Neural progenitor cell (in vitro differentiated cells): ENCODE results near the gene VSIG10L2. TPM values are rescaled to one million over a fixed set of nuclear protein-coding genes. Genes with fewer than 3 reads are reported as not detected.
A peak's percentile ranks its signal among the peaks of the same experiment; 100 is the strongest.

Experiments used
- DNase-seq: peaks from one replicate; pipeline ENCODE4 v3.0.0-alpha.2; 2016; ENCODE audit warnings: low spot score
- H2AFZ ChIP-seq: fragments of 200-600 bp; sonication (generic); replicated peaks from 2 replicates; pipeline ENCODE4 v1.6.1; 2016; ENCODE audit warnings: antibody characterized with exemption
- H3F3A ChIP-seq: fragments of 200-600 bp; sonication (generic); 2 replicates; pipeline ENCODE4 v1.6.1; 2016; ENCODE audit warnings: antibody characterized with exemption, low read depth
- H3K27ac ChIP-seq: fragments of 200-600 bp; sonication (generic); 2 replicates; pipeline ENCODE4 v1.5.1; 2016; ENCODE audit warnings: mild to moderate bottlenecking
- H3K27me3 ChIP-seq: fragments of 200-600 bp; sonication (generic); 2 replicates; pipeline ENCODE4 v1.6.1; 2016; ENCODE audit warnings: mild to moderate bottlenecking, moderate library complexity
- H3K36me3 ChIP-seq: fragments of 200-600 bp; sonication (generic); 2 replicates; pipeline ENCODE4 v1.5.1; 2016
- H3K4me1 ChIP-seq: fragments of 200-600 bp; sonication (generic); 2 replicates; pipeline ENCODE4 v1.6.1; 2016; ENCODE audit warnings: mixed run types
- H3K4me2 ChIP-seq: fragments of 200-600 bp; sonication (generic); 2 replicates; pipeline ENCODE4 v1.6.1; 2016
- H3K4me3 ChIP-seq: fragments of 200-600 bp; sonication (generic); 2 replicates; pipeline ENCODE4 v1.5.1; 2016
- H3K79me2 ChIP-seq: fragments of 200-600 bp; sonication (generic); 2 replicates; pipeline ENCODE4 v1.6.1; 2016; ENCODE audit warnings: low read depth
- H3K9ac ChIP-seq: fragments of 200-600 bp; sonication (generic); 2 replicates; pipeline ENCODE4 v1.6.1; 2016
- H3K9me3 ChIP-seq: fragments of 200-600 bp; sonication (generic); 2 replicates; pipeline ENCODE4 v1.5.1; 2016; ENCODE audit warnings: low read depth
- H4K20me1 ChIP-seq: fragments of 200-600 bp; sonication (generic); 2 replicates; pipeline ENCODE4 v1.6.1; 2016; ENCODE audit warnings: low read depth
- H3K27ac Mint-ChIP-seq: 3 replicates; pipeline ENCODE4 v1.8.0; 2021; ENCODE audit warnings: mixed read lengths
- H3K27me3 Mint-ChIP-seq: 2 replicates; pipeline ENCODE4 v1.8.0; 2022; ENCODE audit warnings: low read depth, mild to moderate bottlenecking, inconsistent platforms, moderate library complexity, mixed read lengths; ENCODE audit not compliant: insufficient read depth
- H3K36me3 Mint-ChIP-seq: 3 replicates; pipeline ENCODE4 v1.8.0; 2021; ENCODE audit warnings: mixed read lengths
- H3K4me1 Mint-ChIP-seq: 3 replicates; pipeline ENCODE4 v1.8.0; 2021; ENCODE audit warnings: mixed read lengths
- H3K4me3 Mint-ChIP-seq: 3 replicates; pipeline ENCODE4 v1.8.0; 2021; ENCODE audit warnings: mild to moderate bottlenecking, moderate library complexity, mixed read lengths
- H3K9me3 Mint-ChIP-seq: 3 replicates; pipeline ENCODE4 v1.8.0; 2020; ENCODE audit warnings: mixed read lengths
- EZH2 ChIP-seq: fragments of 200-600 bp; sonication (generic); IDR thresholded peaks from 2 replicates; pipeline ENCODE4 v1.6.1; 2017; ENCODE audit warnings: antibody characterized with exemption, mild to moderate bottlenecking, moderate library complexity
- EZH2phosphoT487 ChIP-seq: fragments of 200-600 bp; sonication (generic); IDR thresholded peaks from 2 replicates; pipeline ENCODE4 v1.6.1; 2017; ENCODE audit warnings: antibody characterized with exemption
- total RNA-seq: library from RNA; depleted of rRNA; stranded (reverse); fragments of >200 nt; gene quantifications from 2 replicates; pipeline ENCODE4 v1.2.3, GENCODE V29; 2015; ENCODE audit warnings: low replicate concordance
- TF ChIP-seq, protein P1 (sequence below): fragments of 200-600 bp; sonication (generic); IDR thresholded peaks from 2 replicates; pipeline ENCODE4 v1.5.1; 2017; ENCODE audit warnings: antibody characterized with exemption, mild to moderate bottlenecking

The VSIG10L2 gene
- total RNA-seq, 1 donor from 2014 or later, result not detected

DNA sequence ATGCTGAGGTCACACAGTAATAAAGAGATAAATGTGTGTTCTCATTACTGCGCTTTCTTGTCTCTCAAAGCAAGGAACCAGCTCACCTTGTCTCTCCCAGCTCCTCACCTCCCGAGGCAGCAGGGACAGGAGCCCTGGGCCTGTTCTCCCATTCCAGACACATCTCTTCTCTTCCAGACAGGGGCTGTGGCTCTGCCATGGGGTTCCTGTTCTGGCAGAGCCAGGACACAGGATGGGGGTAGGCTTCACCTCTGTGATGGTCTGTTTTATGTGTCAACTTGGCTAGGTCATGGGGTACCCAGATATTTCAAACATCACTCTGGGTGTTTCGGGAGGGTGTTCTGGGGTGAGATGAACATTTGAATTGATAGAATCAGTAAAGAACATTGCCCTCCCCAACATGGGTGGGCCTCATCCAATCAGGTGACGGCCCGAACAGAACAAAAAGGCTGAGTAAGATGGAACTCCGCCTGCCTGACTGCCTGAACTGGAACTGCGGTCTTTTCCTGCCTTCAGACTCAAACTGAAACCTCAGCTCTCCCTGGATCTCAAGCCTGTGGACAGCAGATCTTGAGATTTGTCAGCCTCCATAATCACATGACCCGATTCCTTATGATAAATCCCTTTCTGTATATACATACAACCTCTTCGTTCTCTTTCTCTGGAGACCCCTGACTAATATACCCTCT lies 2.0 kb upstream of the VSIG10L2 start:
- TF ChIP-seq, protein P1, sequence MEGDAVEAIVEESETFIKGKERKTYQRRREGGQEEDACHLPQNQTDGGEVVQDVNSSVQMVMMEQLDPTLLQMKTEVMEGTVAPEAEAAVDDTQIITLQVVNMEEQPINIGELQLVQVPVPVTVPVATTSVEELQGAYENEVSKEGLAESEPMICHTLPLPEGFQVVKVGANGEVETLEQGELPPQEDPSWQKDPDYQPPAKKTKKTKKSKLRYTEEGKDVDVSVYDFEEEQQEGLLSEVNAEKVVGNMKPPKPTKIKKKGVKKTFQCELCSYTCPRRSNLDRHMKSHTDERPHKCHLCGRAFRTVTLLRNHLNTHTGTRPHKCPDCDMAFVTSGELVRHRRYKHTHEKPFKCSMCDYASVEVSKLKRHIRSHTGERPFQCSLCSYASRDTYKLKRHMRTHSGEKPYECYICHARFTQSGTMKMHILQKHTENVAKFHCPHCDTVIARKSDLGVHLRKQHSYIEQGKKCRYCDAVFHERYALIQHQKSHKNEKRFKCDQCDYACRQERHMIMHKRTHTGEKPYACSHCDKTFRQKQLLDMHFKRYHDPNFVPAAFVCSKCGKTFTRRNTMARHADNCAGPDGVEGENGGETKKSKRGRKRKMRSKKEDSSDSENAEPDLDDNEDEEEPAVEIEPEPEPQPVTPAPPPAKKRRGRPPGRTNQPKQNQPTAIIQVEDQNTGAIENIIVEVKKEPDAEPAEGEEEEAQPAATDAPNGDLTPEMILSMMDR, result no peak
- no peak for TF ChIP-seq EZH2phosphoT487
- no peak for TF ChIP-seq EZH2
- peak overlapping the region; percentile 72 for H3K27ac Mint-ChIP-seq
- peaks cover 3% of the 10 kb centered on the region for H3K36me3 Mint-ChIP-seq
- Histone ChIP-seq H3F3A (peaks cover 5% of the 10 kb centered on the region), H3K36me3 (no peaks in the 10 kb centered on the region), H3K9ac (no peak overlapping the region), H3K4me1 (peaks cover 8% of the 10 kb centered on the region), H3K4me3 (no peak overlapping the region), H2AFZ (no peak overlapping the region), H4K20me1 (no peaks in the 10 kb centered on the region), H3K79me2 (no peaks in the 10 kb centered on the region), H3K27me3 (no peaks in the 10 kb centered on the region), H3K9me3 (no peaks in the 10 kb centered on the region), H3K4me2 (no peak overlapping the region), H3K27ac (no peak overlapping the region)
- peaks cover 12% of the 10 kb centered on the region for H3K27me3 Mint-ChIP-seq
- H3K4me3 Mint-ChIP-seq, result no peak overlapping the region
- no peak for DNase-seq
- H3K9me3 Mint-ChIP-seq, result peaks cover 3% of the 10 kb centered on the region
- H3K4me1 Mint-ChIP-seq, result peaks cover 38% of the 10 kb centered on the region

DNA sequence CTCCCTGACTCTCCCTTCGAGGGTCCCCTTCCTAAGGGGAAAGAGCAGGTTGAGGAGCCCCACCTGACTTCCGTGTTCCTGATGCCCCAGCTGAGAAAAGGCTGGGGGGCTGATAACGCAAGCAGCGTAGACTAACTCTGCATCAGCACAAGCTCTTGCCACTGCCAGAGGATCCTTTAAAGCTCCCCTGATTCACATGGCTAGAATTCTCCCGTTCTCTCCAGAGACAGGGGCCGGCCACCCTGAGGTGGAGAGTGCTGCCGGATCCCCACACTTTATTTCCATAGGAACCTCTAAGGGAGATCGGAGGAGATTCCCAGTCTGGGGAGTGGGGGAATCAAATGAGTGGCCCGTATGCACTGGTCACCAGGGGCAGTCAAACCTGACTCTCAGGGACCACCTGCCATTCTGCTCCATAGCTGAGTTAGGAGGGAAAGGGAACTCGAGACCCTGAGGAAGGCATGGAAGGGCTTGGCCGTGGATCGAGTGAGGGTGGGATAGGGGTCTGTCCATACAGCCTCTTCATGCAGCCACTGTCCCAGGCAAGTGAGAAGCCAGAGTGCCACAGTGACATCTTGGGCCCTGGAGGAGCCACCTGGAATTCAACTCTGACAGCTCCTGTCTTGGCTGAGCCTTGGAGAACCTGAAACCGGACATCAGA lies 1.4 kb upstream of the VSIG10L2 start:
- peaks cover 6% of the 10 kb centered on the region for H3K36me3 Mint-ChIP-seq

GRCh38 chr11:125945011-125945796 lies 640 bp upstream of the VSIG10L2 start:
- Histone ChIP-seq H3K36me3 (no peaks in the 10 kb centered on the region), H3K4me1 (peaks cover 8% of the 10 kb centered on the region), H4K20me1 (no peaks in the 10 kb centered on the region), H3K27me3 (no peaks in the 10 kb centered on the region), H3K9ac (no peak overlapping the region), H3K9me3 (no peaks in the 10 kb centered on the region), H3K27ac (no peak overlapping the region), H3K79me2 (no peaks in the 10 kb centered on the region), H3F3A (peaks cover 5% of the 10 kb centered on the region), H3K4me3 (no peak overlapping the region), H3K4me2 (no peak overlapping the region), H2AFZ (no peak overlapping the region)
- TF ChIP-seq EZH2 (no peak), EZH2phosphoT487 (no peak)
- TF ChIP-seq, protein P1, result no peak
- Mint-ChIP-seq H3K9me3 (peaks cover 2% of the 10 kb centered on the region), H3K27me3 (peaks cover 12% of the 10 kb centered on the region), H3K4me1 (peaks cover 30% of the 10 kb centered on the region), H3K27ac (no peak overlapping the region), H3K36me3 (peaks cover 6% of the 10 kb centered on the region), H3K4me3 (no peak overlapping the region)
- no peak for DNase-seq

More for the DNA sequence above, 1.4 kb upstream of the VSIG10L2 start:
- Histone ChIP-seq H3K27me3 (no peaks in the 10 kb centered on the region), H3K4me2 (no peak overlapping the region), H3K9me3 (no peaks in the 10 kb centered on the region), H3F3A (peaks cover 5% of the 10 kb centered on the region), H3K79me2 (no peaks in the 10 kb centered on the region), H3K27ac (no peak overlapping the region), H3K4me3 (no peak overlapping the region), H2AFZ (no peak overlapping the region), H3K4me1 (peaks cover 8% of the 10 kb centered on the region), H3K9ac (no peak overlapping the region), H3K36me3 (no peaks in the 10 kb centered on the region), H4K20me1 (no peaks in the 10 kb centered on the region)
- H3K9me3 Mint-ChIP-seq, result peaks cover 3% of the 10 kb centered on the region
- no peak overlapping the region for H3K4me3 Mint-ChIP-seq
- H3K4me1 Mint-ChIP-seq, result peaks cover 34% of the 10 kb centered on the region
- H3K27me3 Mint-ChIP-seq, result peaks cover 12% of the 10 kb centered on the region
- TF ChIP-seq EZH2, result no peak
- no peak for TF ChIP-seq EZH2phosphoT487
- TF ChIP-seq, protein P1, result no peak
- no peak overlapping the region for H3K27ac Mint-ChIP-seq
- no peak for DNase-seq
